TTC549 (cell line): ENCODE data around the gene SPSB2.
"Not testable (repeated sequence)": the region's sequence is repeated elsewhere in the genome, so short reads cannot be mapped to it uniquely, and the experiment has no call there.

Experiments
- FAIRE-seq: peaks from 2 replicates; lab custom pipeline; 2012; peaks lifted over from hg19 to GRCh38; lab: Jason Lieb, UNC

SPSB2 gene

DNA sequence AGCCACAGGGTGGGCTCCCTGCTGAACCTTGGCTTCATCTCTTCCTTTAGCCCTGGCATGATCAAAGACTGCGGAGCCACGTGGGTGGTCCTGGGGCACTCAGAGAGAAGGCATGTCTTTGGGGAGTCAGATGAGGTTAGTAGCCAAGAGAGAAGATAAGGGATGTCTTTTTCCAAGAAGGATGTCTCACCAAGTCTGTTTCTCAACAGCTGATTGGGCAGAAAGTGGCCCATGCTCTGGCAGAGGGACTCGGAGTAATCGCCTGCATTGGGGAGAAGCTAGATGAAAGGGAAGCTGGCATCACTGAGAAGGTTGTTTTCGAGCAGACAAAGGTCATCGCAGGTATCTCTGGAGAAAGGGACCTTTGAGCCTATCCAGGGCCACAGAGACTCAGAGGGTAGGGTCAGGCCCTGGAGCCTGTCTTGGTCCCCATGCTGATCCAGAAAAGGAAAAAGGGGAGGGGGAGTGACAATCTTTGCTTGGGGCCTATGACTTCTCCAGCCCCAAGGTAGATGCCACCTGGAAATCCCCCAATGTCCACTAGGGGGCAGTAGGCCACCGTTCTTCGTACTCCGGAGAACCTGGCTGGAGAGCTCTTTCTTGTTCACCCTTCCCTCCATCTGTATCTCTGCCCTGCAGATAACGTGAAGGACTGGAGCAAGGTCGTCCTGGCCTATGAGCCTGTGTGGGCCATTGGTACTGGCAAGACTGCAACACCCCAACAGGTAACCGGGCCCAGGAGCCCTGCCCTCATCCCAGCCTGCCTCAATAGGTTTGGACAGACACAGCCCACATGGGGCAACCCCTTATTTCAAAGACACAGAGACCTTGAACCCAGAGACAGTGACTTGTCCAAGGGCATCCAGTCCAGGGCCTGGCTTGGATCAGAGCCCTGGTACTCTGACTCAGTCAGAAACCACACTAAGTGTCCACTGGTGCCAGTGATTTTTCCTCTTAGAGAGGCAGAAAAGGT lies 3.8 kb downstream of the SPSB2 start:
- FAIRE-seq = no peak

- FAIRE-seq = no peak
These were observed 4.7 kb downstream of the SPSB2 start for GRCh38 chr12:6868211-6869048.

- FAIRE-seq = no peak
These were observed 5.5 kb downstream of the SPSB2 start, which contains the start of gene TPI1 for GRCh38 chr12:6867413-6868210. Gene TPI1, plus strand, starts transcription at chr12:6867531. Its CDS starts 36 bp downstream, at chr12:6867567.

GRCh38 chr12:6866920-6867412 lies 6.1 kb downstream of the SPSB2 start:
- FAIRE-seq = no peak

GRCh38 chr12:6866163-6866919 lies 6.8 kb downstream of the SPSB2 start:
- FAIRE-seq = no peak

DNA sequence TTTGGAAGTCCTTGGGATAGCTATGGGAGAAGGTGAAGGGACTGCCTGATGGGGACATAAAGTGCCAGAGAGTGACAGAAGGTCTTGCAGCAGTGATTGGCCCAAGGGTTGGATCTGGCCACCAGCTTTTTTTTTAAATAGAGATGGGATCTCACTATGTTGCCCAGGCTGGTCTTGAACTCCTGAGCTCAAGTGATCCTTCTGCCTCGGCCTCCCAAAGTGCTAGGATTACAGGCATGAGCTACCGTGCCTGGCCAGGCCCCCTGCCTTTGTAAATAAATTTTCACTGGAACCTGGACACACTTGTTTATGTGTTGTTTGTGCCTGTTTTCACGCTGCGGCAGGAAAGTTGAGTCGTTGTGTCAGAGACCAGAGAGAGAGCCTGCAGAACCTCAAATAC lies 7.8 kb downstream of the SPSB2 start:
- not testable (repeated sequence) for FAIRE-seq

DNA sequence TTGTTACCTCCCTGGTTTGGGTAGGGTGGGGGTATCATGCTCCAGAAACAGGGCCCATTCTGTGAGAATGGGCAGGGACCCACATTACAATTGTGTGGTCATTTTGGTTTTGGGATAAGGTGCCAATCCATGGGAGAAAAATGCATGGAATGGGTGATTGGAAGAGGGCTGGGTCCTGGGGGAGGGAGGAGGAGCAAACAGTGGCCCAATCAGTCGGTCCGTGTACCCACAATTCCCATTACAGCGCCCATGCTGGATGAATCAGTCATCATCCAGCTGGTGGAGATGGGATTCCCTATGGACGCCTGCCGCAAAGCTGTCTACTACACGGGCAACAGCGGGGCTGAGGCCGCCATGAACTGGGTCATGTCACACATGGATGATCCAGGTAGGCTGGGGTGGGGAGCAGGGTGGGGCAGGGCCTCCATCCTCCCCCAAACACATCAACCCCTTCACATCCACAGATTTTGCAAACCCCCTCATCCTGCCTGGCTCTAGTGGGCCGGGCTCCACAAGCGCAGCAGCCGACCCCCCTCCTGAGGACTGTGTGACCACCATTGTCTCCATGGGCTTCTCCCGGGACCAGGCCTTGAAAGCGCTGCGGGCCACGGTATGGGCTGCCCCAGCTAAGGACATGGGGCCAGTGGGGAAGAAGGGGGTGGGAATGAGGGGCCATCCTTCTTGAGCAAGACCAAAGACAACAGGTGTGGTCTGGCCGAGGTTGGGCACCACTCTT lies 9.3 kb downstream of the SPSB2 start:
- FAIRE-seq = no peak

DNA sequence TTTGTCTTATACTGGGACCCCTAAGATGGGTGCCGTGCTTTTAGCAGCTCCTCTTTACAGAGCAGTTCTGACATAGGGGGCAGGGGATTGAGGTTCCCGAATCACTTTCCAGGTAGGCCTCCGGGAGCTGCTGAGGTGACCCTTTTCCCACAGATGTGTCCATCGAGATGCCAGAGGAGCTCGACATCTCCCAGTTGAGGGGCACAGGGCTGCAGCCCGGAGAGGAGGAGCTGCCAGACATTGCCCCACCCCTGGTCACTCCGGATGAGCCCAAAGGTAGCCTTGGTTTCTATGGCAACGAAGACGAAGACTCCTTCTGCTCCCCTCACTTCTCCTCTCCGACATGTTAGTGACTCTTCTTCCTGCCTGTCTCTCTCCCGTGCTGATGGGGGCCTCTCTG lies 10.1 kb downstream of the SPSB2 start:
- no peak for FAIRE-seq

DNA sequence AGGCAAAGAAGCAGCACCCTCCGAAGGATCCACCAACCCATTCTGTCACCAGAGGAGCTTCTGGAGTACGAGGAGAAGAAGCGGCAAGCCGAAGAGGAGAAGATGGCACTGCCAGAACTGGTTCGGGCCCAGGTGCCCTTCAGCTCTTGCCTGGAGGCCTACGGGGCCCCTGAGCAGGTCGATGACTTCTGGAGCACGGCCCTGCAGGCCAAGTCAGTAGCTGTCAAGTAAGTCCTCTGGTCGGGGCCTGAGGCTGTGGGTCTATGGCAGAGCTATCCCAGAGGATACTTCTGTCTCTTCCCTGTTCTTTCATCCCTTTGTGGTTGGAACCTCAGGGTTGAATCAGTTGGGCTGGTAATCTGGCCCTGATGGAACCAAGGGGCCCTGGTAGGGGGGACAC lies 11.7 kb downstream of the SPSB2 start:
- FAIRE-seq = no peak

- FAIRE-seq = no peak
These were observed 12.2 kb downstream of the SPSB2 start for GRCh38 chr12:6860942-6861341.

GRCh38 chr12:6860116-6860515 lies 13.0 kb downstream of the SPSB2 start:
- FAIRE-seq = no peak

- no peak for FAIRE-seq
These were observed 14.3 kb downstream of the SPSB2 start for GRCh38 chr12:6858799-6859198.

DNA sequence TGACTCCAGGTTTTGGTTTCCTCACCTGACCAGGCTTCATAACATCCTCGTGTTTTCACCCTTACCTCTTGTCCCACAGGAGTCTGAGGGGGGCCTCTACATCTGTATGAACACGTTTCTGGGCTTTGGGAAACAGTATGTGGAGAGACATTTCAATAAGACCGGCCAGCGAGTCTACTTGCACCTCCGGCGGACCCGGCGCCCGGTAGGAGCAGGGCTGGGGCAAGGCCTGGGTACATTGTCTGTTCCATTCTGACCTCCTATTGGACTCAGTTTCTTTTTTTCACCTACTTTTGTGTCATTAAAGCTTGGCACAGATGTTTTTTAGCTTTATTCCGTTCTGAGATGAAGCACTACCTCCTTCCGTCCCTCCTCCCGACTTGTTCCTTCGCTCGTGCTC lies 17.8 kb downstream of the SPSB2 start:
- no peak for FAIRE-seq

DNA sequence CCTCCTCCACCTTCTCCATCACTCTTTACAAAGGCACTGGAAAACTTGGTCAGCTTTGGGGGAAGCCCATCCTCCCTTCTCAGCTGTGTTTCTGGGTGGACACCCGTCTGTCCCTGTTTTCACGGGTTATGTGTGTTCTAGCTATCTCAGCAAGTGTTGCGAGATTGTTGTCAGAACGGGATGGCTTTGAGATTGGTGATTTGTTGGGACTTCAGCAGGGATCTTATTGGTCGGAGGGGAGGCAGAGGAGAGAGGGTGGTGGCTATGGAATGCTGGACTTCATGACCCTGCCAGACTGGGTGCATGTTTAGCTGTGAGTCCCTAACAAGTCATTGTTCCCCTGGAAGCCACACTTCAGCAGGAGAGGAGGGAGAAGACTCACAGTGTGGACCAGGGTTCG lies 19.1 kb downstream of the SPSB2 start:
- no peak for FAIRE-seq

GRCh38 chr12:6853626-6854025 lies 19.5 kb downstream of the SPSB2 start:
- no peak for FAIRE-seq

- no peak for FAIRE-seq
These were observed 20.3 kb downstream of the SPSB2 start for GRCh38 chr12:6852651-6853354.

DNA sequence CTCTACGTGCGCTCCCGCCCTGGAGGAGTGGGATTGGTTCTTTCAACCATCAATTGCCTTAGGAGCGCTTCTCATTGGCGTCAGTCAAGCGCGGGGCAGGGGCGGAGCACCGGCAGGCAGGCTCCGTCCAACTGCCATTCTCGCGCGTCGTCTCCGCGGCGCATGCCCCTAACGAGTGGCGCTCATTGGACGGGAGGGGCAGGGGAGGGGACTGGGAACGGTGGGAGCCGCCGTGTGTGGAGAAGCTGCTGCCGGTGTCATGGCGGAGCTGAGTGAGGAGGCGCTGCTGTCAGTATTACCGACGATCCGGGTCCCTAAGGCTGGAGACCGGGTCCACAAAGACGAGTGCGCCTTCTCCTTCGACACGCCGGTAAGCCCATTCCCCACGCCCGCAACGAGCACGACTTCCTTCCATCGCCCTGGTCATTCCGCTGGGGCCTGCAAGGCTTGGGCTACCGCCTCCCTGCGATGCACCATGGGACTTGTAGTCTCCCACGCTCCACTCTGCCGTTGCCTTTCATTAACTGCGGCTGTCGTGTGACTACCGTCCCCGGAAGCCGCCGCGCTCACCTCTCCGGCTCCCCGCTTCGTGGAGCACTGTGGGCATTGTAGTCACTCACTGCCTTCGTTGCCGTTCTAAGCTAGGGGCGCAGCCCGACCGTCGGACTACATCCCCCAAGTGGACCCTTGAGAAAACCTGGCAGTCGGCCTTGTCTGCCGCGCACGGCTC lies 21.0 kb downstream of the SPSB2 start, which contains the start of gene USP5:
Gene USP5, plus strand, starts transcription at position 230 of the 730 bp plus-strand sequence. Its CDS starts 30 bp downstream, at position 260.
- peak; percentile 90 for FAIRE-seq

- FAIRE-seq = peak; percentile 92
These were observed 21.8 kb downstream of the SPSB2 start, which contains the start of gene CDCA3 for GRCh38 chr12:6851153-6851920. Gene CDCA3, minus strand, starts transcription at chr12:6851286. Its CDS starts 334 bp downstream, at chr12:6850952.
